ENCODE results near the gene ST7. TPM values are rescaled to one million over a fixed set of nuclear protein-coding genes. Genes with fewer than 3 reads are reported as not detected.

Gene ST7
- polyA plus RNA-seq, 1 donor = 13.2 TPM

GRCh38 chr7:117069379-117069778 lies 116.1 kb downstream of the ST7 start:
- peak; percentile 43 for DNase-seq

- DNase-seq = no peak
Observed at GRCh38 chr7:117071551-117071950, 118.2 kb downstream of the ST7 start.

- peak; percentile 42 for DNase-seq
Observed at GRCh38 chr7:117072620-117073118, 119.4 kb downstream of the ST7 start.

GRCh38 chr7:117074378-117074777 lies 121.1 kb downstream of the ST7 start:
- no peak for DNase-seq

- DNase-seq = no peak
Observed at GRCh38 chr7:117075934-117076333, 122.6 kb downstream of the ST7 start.

GRCh38 chr7:117076426-117076943 lies 123.2 kb downstream of the ST7 start:
- DNase-seq = no peak

- no peak for DNase-seq
Observed at GRCh38 chr7:117077658-117078057, 124.4 kb downstream of the ST7 start.

- no peak for DNase-seq
Observed at GRCh38 chr7:117082647-117083046, 129.3 kb downstream of the ST7 start.

GRCh38 chr7:117083648-117084047 lies 130.3 kb downstream of the ST7 start:
- no peak for DNase-seq

- no peak for DNase-seq
Observed at GRCh38 chr7:117084286-117084685, 131.0 kb downstream of the ST7 start.

GRCh38 chr7:117085275-117085674 lies 132.0 kb downstream of the ST7 start:
- DNase-seq = no peak

- DNase-seq = no peak
Observed at GRCh38 chr7:117085769-117086463, 132.6 kb downstream of the ST7 start.

GRCh38 chr7:117086788-117087187 lies 133.5 kb downstream of the ST7 start:
- DNase-seq = no peak

GRCh38 chr7:117087639-117088396 lies 134.5 kb downstream of the ST7 start:
- DNase-seq = no peak

- DNase-seq = no peak
Observed at GRCh38 chr7:117088623-117089194, 135.4 kb downstream of the ST7 start.

GRCh38 chr7:117090791-117091190 lies 137.5 kb downstream of the ST7 start:
- DNase-seq = no peak

- no peak for DNase-seq
Observed at GRCh38 chr7:117091721-117092120, 138.4 kb downstream of the ST7 start.

- DNase-seq = no peak
Observed at GRCh38 chr7:117092785-117093184, 139.5 kb downstream of the ST7 start.

GRCh38 chr7:117094457-117094856 lies 141.2 kb downstream of the ST7 start:
- DNase-seq = no peak

GRCh38 chr7:117095055-117095454 lies 141.8 kb downstream of the ST7 start:
- DNase-seq = no peak

- DNase-seq = no peak
Observed at GRCh38 chr7:117096330-117096729, 143.0 kb downstream of the ST7 start.

- DNase-seq = no peak
Observed at GRCh38 chr7:117096942-117097341, 143.6 kb downstream of the ST7 start.

GRCh38 chr7:117097860-117098259 lies 144.6 kb downstream of the ST7 start:
- no peak for DNase-seq

All from hindlimb muscle (tissue), 1 donor.